Dermis microvascular lymphatic vessel endothelial cell (primary cell): ENCODE results near the gene C20orf202. TPM values are rescaled to one million over a fixed set of nuclear protein-coding genes. Genes with fewer than 3 reads are reported as not detected.

ENCODE experiments used
- DNase-seq, 2 donors: peaks; one replicate each; pipeline versions ENCODE4 v3.0.0 to v3.0.0-alpha.2; 2010; ENCODE audit warnings: low read depth in 2 of 2
- total RNA-seq: library from RNA; depleted of rRNA; stranded (reverse); fragments of >200 nt; gene quantifications from 2 replicates; pipeline ENCODE4 v1.2.1, GENCODE V29; 2014

Gene C20orf202
- total RNA-seq, 1 donor from 2014 or later: under 0.01 TPM

DNA sequence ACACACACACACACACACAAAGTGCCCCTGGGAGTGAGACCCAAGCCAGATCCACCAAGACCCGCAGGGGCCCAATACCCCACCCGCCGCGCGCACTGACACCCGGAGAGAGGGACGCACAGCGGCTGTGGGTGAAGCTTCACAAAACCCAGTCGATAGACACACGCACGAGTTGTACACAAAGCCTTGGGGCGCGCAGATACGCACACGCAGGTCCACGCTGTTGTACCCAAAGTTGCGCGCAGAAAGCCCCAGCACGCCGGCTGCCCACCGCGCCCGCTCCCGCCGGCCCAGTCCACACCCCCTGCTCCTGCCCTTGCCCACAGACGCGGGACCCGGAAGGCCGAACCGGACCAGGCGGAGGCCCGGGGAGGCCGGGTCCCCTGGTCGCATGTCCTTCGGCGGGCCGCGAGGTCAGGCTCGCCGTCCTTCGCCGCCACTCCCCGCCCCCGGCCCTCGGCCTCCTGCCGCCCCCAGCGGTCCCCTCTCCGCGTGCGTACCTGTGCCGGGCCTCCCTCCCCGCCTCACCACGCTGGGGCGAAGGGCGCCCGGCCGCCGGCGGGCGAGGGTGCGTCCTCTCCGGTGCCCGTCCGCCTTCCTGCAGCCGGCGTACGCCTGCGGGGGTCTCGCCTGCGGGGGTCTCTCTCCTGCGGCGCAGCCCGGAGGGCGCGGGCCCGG lies 18.5 kb upstream of the C20orf202 start, which contains the start of gene TMEM74B:
Gene TMEM74B, minus strand, starts transcription at position 344 of the 678 bp plus-strand sequence. CDS start 1,180 bp downstream, outside the sequence.
- DNase-seq: no peak

- no peak for DNase-seq
Observed at GRCh38 chr20:1185316-1185741, 17.9 kb upstream of the C20orf202 start.

- peak; percentile 18 to 63 for DNase-seq
Observed at GRCh38 chr20:1185790-1186334, 17.4 kb upstream of the C20orf202 start.

- DNase-seq: no peak
Observed at GRCh38 chr20:1186367-1186991, 16.8 kb upstream of the C20orf202 start.

- peak; percentile 16 to 47 for DNase-seq
Observed at GRCh38 chr20:1187605-1188171, 15.6 kb upstream of the C20orf202 start.

- no peak for DNase-seq
Observed at GRCh38 chr20:1188347-1188746, 14.9 kb upstream of the C20orf202 start.

- no peak for DNase-seq
Observed at GRCh38 chr20:1189827-1190226, 13.4 kb upstream of the C20orf202 start.

DNA sequence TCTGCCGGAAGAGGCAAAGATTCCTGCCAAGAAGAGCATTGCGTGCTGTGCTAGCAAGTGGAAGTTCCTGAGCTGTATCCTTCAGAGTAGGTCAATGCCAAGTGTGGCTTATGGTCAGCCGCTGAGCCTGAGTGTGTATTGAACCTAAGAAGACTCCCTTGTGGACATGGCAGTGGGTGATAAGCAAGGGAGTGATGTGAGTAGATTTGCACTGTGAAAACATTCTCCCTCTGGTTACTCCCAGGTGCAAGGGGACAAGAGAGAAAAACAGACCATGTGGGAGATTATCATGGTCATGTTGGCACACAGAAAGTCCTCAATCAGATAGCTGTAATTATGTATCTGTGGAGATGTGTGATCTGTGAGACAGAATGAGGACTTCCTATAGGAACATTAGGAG lies 12.4 kb upstream of the C20orf202 start:
- no peak for DNase-seq

DNA sequence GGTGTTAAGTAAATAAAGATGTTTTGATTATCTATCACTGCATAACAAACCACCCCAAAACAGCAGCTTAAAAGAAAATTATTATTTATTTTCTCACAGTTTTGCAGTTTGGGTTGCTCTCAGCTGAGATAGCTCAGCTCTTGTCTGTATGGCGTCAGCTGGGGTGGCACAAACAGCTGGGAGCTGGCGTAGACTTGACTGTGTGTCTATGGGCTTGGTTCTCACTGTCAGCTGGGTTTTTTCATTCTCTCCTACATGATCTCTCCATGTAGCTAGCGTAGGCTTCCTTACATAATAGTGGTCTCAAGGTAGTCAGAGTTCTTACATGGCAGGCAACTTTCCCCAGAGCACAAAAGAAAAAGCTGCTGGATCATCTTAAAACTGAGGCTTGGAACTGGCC lies 12.0 kb upstream of the C20orf202 start:
- DNase-seq: no peak

DNA sequence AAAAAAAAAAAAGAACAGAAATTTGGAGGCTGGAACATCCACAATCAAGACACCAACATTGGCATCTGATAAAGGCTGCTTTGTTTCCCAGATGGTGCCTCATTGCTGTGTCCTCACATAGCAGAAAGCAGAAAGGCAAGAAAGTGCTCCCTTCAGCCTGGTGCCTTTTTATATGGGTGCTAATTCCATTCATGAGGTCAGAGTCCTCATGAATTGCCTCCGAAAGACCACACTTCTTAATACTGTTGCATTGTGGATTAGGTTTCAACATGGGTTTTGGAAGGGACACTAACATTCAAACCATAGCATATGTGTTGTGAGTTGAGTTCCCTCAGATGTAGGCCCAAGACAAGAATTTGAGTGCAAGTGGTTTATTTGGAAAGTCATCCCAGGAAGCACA lies 8.0 kb upstream of the C20orf202 start:
- DNase-seq: no peak

- DNase-seq: no peak
Observed at GRCh38 chr20:1196634-1197033, 6.6 kb upstream of the C20orf202 start.

DNA sequence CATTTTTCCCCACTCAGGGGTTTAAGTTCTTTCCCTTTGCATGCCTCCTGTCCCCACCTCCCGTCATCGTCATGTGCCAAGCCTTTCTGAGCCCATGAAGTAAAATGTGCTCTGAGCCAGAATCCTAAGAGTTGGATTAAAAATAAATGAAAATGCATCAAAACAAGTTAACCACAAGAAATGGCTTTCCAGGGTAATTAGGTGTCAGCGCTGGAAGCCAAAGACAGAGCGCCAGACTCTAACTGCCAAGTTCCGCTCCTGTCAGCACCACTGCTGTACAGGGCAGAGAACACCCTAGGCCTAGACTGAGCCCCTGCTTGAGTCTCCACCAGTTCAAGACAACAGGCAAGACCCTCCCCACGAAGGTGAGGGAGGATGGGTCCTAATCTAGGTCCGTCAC lies 5.5 kb upstream of the C20orf202 start:
- no peak for DNase-seq

GRCh38 chr20:1198751-1199150 lies 4.5 kb upstream of the C20orf202 start:
- DNase-seq: no peak

DNA sequence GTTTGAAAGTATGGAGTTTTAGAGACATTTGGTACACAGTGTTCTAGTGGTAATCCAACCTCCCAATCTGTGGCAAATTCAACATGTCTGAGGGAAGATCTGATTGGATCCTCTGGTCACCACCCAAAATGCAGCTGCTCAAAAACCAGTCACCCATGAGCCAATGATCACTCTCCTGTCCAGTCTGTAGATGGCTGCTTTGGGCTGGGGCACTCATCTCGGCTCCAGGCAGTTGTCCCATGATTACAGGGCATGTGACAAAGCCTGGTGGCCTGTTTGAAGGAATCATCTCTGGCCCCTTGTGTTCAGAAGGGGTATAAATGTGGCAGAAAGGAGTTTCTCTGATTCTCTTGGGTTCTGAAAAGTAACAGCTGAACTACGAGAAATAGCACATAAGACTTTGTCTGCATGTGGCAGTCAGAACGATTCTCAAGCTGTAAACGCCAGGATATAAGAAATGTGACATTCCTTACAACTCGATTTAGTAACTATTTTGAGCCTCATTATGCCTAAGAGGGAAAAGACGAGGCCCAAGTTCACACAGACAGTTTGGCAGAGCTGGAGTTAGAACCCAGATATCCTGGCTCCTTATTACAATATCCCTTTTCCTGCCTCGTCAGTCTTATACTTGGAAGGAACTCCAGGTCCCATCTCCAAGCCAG lies 3.9 kb upstream of the C20orf202 start:
- DNase-seq: no peak

GRCh38 chr20:1199964-1200363 lies 3.3 kb upstream of the C20orf202 start:
- DNase-seq: peak in 1 of 2 donors; percentile 23

DNA sequence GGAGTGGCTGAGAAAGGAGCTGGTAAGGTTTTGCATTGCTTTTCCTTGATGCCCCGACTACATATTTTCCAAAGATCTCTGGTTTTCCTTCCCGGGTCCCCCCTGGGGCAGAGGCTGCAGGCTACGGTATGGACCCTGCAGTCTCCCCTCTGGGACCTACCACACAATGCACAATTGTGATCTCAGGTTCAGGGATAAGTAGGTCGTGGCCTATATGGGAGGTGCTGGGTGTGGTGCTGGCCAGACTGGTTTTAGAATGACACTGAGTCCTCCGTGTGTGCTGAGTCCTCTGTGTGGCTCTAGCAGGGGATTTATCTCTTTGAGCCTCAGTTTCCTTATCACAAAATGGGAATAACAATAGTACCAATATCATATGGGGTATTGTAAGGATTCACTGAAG lies 376 bp downstream of the C20orf202 start:
- DNase-seq: no peak

DNA sequence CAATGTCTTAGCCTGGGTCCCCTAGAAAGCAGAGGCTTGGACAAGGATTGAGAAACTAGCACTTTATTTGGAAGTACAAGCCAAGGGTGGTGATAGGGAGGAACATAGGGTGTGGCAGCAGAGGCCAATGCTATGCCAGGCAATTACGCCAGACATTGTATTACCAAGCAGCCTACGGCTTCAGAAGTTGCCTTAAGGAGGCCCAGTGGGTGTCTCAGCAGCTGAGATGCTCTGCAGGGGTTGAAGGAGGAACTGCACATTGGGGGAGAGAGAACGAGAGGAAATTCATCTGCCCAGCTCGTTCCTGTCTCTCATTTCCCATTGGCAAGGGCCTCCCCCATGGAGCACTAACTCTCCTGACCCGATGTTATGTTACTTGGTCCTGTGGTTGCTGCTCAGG lies 859 bp downstream of the C20orf202 start:
- no peak for DNase-seq

DNA sequence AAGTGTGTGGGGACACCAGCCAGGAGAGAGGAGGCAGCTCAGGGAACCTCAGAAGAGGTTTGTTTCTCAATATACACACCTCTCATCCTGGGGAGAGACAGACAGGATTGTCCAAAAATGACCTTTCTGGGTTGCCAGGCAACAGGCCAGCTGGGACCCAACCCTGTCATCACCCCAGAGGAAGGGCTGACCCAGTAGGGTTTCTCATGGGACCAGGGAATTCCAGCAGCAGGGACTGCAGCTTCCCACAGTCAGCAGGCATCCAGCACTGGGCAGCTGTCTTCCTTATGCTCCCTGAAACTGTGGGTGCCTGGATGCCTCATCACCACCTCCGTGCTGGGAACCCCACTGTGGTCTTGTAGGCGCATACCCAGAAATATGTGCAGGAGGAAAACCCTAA lies 1.3 kb downstream of the C20orf202 start:
- DNase-seq: no peak

DNA sequence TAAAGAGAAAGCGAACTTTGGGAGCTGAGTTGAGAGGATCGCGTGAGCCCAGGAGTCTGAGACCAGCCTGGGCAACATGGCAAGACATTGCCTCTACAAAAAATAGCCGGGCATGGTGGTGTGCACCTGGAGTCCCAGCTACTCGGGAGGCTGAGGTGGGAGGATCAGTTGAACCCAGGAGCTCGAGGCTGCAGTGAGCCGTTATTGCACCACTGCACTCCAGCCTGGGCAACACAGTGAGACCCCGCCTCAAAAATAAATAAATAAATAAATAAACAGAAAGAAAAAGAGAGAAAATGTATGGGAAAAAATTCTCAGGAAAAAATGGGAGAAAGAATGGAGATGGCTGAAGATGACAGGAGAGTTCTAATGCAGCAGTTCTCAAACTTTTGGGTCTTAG lies 2.5 kb downstream of the C20orf202 start:
- no peak for DNase-seq

- DNase-seq: no peak
Observed at GRCh38 chr20:1206366-1207148, 3.3 kb downstream of the C20orf202 start.

GRCh38 chr20:1207293-1207878 lies 4.1 kb downstream of the C20orf202 start:
- no peak for DNase-seq
